Thyroid gland (tissue), 4 donors: ENCODE data around the gene TCP11. TPM values are rescaled to one million over a fixed set of nuclear protein-coding genes. Genes with fewer than 3 reads are reported as not detected.

Experiments used
- DNase-seq, 2 donors: peaks; one replicate each; pipeline ENCODE4 v3.0.0-alpha.2; 2019
- H3K27ac ChIP-seq, 3 donors: fragments of 200-600 bp; sonication (generic); 1 replicate in 2 of 3; 2 replicates in 1 of 3; pipeline ENCODE4 v1.5.1; 2016 to 2019; ENCODE audit warnings: mild to moderate bottlenecking in 1 of 3, moderate library complexity in 1 of 3
- H3K27me3 ChIP-seq: fragments of 200-600 bp; sonication (generic); one replicate; pipeline ENCODE4 v1.5.1; 2019
- H3K36me3 ChIP-seq, 2 donors: fragments of 200-600 bp; sonication (generic); one replicate each; pipeline ENCODE4 v1.5.1; 2016 to 2019
- H3K4me1 ChIP-seq, 2 donors: fragments of 200-600 bp; sonication (generic); one replicate each; pipeline ENCODE4 v1.5.1; 2017 to 2019
- H3K4me3 ChIP-seq, 3 donors: fragments of 200-600 bp; sonication (generic); replicated peaks in 1 of 3; 1 replicate in 2 of 3; 2 replicates in 1 of 3; pipeline ENCODE4 v1.5.1; 2016; ENCODE audit warnings: mild to moderate bottlenecking in 1 of 3
- H3K9me3 ChIP-seq: fragments of 200-600 bp; sonication (generic); one replicate; pipeline ENCODE4 v1.5.1; 2017
- POLR2A ChIP-seq, 2 donors: fragments of 450-650 bp; IDR thresholded peaks; one replicate each; pipeline ENCODE4 v1.6.1; 2017; ENCODE audit warnings: antibody characterized with exemption in 2 of 2, mild to moderate bottlenecking in 2 of 2, moderate library complexity in 1 of 2
- WGBS, 2 donors: methylation state at CpG; one replicate each; pipeline ENCODE4 v1.1.5; 2017; 5-methylcytosine and 5-hydroxymethylcytosine counted together
- intact Hi-C: fragments of 100-400 bp; cut with DNase I; formaldehyde crosslinking; loops from one replicate; pipeline ENCODE4 v1.15.1; 2023
- total RNA-seq, 4 donors: library from RNA; depleted of rRNA; stranded (reverse); fragments of >200 nt; gene quantifications; one replicate each; pipeline ENCODE4 v1.2.3, GENCODE V29; 2016
- TF ChIP-seq, protein P1 (sequence below), 6 experiments: fragments of 200-600 bp in 3 of 6; fragments of 450-650 bp in 3 of 6; sonication (generic) in 3 of 6; IDR thresholded peaks; one replicate each; pipeline ENCODE4 v1.5.1; 2016 to 2019; ENCODE audit warnings: antibody characterized with exemption in 6 of 6, mild to moderate bottlenecking in 2 of 6, inconsistent platforms in 1 of 6, moderate library complexity in 1 of 6

Gene TCP11
- total RNA-seq, 4 donors from 2014 or later = 1.0 to 2.8 TPM; not detected in 2

DNA sequence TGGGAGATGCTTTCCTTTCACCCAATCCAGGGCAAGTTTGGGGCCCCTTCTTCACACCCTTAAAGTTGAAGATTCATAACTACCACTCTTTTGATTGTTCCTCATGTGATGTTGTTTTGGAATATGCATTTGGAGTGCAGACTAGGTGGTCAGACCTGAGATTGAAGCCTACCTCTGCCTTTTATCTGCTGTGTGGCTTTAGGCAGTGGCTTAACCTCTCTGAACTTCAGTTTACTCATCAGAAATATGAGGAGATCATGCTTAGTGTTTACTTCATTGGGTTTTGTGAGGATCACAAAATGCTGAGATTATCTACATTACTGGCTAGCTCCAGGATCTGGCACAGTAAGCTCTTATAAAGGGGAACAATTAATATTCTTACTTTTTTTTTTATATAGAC is 26.4 kb upstream of the TCP11 start:
- no peak for DNase-seq
- peaks cover 41 to 51% of the 10 kb centered on the region in 2 donors for H3K4me1 ChIP-seq
- no peaks in the 10 kb centered on the region for H3K36me3 ChIP-seq
- H3K27me3 ChIP-seq = no peaks in the 10 kb centered on the region
- H3K4me3 ChIP-seq = no peak overlapping the region
- intact Hi-C loops = no loop called here
- TF ChIP-seq, protein P1, sequence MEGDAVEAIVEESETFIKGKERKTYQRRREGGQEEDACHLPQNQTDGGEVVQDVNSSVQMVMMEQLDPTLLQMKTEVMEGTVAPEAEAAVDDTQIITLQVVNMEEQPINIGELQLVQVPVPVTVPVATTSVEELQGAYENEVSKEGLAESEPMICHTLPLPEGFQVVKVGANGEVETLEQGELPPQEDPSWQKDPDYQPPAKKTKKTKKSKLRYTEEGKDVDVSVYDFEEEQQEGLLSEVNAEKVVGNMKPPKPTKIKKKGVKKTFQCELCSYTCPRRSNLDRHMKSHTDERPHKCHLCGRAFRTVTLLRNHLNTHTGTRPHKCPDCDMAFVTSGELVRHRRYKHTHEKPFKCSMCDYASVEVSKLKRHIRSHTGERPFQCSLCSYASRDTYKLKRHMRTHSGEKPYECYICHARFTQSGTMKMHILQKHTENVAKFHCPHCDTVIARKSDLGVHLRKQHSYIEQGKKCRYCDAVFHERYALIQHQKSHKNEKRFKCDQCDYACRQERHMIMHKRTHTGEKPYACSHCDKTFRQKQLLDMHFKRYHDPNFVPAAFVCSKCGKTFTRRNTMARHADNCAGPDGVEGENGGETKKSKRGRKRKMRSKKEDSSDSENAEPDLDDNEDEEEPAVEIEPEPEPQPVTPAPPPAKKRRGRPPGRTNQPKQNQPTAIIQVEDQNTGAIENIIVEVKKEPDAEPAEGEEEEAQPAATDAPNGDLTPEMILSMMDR (IDR thresholded peaks at IDR 0.05) = no peak
- TF ChIP-seq POLR2A (IDR thresholded peaks at IDR 0.05) = no peak
- H3K27ac ChIP-seq = peak overlapping the region in 2 of 3 donors; percentile 76 to 90
- no peaks in the 10 kb centered on the region for H3K9me3 ChIP-seq

DNA sequence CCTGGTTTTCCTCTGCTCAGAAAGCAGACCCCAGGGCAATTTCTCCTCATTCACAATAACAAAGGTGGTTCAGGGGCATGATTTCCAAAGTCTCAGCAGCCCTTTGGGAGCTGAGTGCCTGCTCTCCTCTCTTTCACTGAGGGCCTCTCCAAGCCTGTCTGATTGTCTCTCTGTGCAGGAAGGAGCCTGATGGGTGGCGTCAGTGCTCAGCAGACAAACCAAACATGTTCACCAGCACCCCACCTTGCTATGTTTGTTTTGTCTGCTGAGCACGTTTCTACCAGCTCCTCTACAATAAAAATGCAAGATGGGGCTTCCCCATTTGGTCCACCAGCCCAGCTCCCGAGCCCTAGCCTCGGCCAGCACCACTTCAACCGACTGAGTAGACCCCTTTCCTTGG is 25.4 kb upstream of the TCP11 start:
- Histone ChIP-seq H3K27me3 (no peaks in the 10 kb centered on the region), H3K4me3 (no peak overlapping the region), H3K4me1 (peaks cover 51 to 61% of the 10 kb centered on the region in 2 donors), H3K9me3 (no peaks in the 10 kb centered on the region), H3K27ac (peak overlapping the region; percentile 63 to 90 (median 76)), H3K36me3 (no peaks in the 10 kb centered on the region)
- intact Hi-C loops = no loop called here
- TF ChIP-seq POLR2A (IDR thresholded peaks at IDR 0.05) = peak in 1 of 2 donors; percentile 54
- TF ChIP-seq, protein P1 (IDR thresholded peaks at IDR 0.05) = no peak
- 22 to 29% methylated on average over 5 of the region's 5 CpGs for WGBS, 2 donors
- DNase-seq = peak; percentile 67 to 83

DNA sequence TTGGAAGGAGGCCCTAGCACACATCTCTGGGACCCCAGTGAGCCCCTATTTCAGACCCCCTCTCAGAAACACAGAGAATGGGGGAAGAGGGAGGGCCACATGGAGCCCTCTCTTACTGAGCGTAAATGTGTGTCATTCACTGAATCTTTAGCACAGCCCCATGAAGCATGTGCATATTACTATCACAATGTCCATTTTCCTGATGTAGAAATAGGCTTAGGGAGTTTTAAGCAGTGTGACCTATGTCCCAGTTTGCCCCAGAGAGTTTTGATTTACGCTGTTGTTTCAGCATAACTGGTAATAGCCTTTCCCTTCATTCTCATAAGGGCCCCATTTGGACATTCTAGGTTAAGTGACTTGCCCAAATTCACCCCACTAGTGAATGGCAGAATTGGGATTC is 25.0 kb upstream of the TCP11 start:
- H3K27ac ChIP-seq = peak overlapping the region; percentile 63 to 90 (median 76)
- intact Hi-C loops = no loop called here
- WGBS, 2 donors = 73 to 78% methylated on average over 2 of the region's 2 CpGs

DNA sequence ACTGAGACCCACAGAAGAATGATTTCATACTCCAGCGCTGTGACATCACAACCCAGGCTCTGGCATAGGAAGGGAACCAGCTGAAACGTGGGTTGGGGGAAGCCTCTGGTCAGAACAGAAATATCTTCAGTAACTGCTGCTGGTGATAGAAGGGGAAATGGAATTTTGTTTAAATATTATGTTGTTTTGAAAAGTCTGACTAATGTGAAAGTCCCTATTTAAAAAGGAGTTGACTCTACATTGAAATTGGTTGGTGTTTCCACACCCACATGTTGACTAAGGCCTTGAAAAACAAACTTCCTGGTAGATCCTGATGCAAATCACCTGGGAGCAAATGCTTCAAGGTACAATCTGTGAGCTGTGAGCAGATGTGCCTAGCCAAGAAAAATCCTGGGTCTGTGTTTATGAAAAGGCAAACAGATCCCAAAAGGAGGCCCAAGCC is 24.5 kb upstream of the TCP11 start:
- TF ChIP-seq, protein P1 (IDR thresholded peaks at IDR 0.05) = no peak
- no peak for TF ChIP-seq POLR2A (IDR thresholded peaks at IDR 0.05)
- Histone ChIP-seq H3K4me3 (no peak overlapping the region), H3K4me1 (peaks cover 57 to 69% of the 10 kb centered on the region in 2 donors), H3K27me3 (no peaks in the 10 kb centered on the region), H3K27ac (peak overlapping the region; percentile 63 to 90 (median 76)), H3K36me3 (no peaks in the 10 kb centered on the region), H3K9me3 (no peaks in the 10 kb centered on the region)
- WGBS, 2 donors = 91 to 93% methylated on average over 2 of the region's 2 CpGs
- no peak for DNase-seq
- intact Hi-C loops = no loop called here

More for the DNA sequence above, 25.0 kb upstream of the TCP11 start:
- Histone ChIP-seq H3K4me1 (peaks cover 55 to 65% of the 10 kb centered on the region in 2 donors), H3K9me3 (no peaks in the 10 kb centered on the region), H3K4me3 (no peak overlapping the region), H3K36me3 (no peaks in the 10 kb centered on the region), H3K27me3 (no peaks in the 10 kb centered on the region)
- TF ChIP-seq, protein P1 (IDR thresholded peaks at IDR 0.05) = no peak
- no peak for TF ChIP-seq POLR2A (IDR thresholded peaks at IDR 0.05)
- DNase-seq = no peak

DNA sequence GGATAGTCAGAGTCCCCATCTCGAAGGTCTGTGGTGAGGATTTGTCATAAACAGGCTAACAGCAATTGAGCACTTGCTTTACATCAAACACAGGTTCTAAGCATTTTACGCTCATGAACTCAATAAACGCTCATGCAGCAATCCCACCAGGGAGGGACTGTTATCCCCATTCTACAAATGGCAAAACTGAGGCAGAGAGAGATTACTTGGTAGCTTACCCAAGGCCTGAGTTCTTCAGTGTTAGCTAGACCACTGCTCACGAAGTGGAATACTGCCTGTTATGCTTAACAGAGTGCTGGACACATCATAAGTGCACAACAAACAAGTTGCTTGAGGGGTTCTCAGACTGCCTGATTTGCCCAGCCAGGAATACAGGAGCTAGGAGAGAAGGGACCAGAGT is 23.7 kb upstream of the TCP11 start:
- peaks cover 57 to 75% of the 10 kb centered on the region in 2 donors for H3K4me1 ChIP-seq
- intact Hi-C loops = no loop called here
- H3K27ac ChIP-seq = peak overlapping the region in 2 of 3 donors; percentile 76 to 90
- no peak overlapping the region for H3K4me3 ChIP-seq
- WGBS, 2 donors = 87 to 94% methylated on average over 4 of the region's 4 CpGs
- H3K9me3 ChIP-seq = no peaks in the 10 kb centered on the region
- H3K36me3 ChIP-seq = no peaks in the 10 kb centered on the region
- H3K27me3 ChIP-seq = no peaks in the 10 kb centered on the region
- TF ChIP-seq, protein P1 (IDR thresholded peaks at IDR 0.05) = no peak
- no peak for TF ChIP-seq POLR2A (IDR thresholded peaks at IDR 0.05)
- no peak for DNase-seq
